ENCODE results near the gene ENOSF1.
"Not testable (repeated sequence)": the region's sequence is repeated elsewhere in the genome, so short reads cannot be mapped to it uniquely, and the experiment has no call there.

ENOSF1 gene

GRCh38 chr18:706405-706804 is 6.0 kb downstream of the ENOSF1 start:
- no peak for DNase-seq (ENCODE audit: low read depth)

DNA sequence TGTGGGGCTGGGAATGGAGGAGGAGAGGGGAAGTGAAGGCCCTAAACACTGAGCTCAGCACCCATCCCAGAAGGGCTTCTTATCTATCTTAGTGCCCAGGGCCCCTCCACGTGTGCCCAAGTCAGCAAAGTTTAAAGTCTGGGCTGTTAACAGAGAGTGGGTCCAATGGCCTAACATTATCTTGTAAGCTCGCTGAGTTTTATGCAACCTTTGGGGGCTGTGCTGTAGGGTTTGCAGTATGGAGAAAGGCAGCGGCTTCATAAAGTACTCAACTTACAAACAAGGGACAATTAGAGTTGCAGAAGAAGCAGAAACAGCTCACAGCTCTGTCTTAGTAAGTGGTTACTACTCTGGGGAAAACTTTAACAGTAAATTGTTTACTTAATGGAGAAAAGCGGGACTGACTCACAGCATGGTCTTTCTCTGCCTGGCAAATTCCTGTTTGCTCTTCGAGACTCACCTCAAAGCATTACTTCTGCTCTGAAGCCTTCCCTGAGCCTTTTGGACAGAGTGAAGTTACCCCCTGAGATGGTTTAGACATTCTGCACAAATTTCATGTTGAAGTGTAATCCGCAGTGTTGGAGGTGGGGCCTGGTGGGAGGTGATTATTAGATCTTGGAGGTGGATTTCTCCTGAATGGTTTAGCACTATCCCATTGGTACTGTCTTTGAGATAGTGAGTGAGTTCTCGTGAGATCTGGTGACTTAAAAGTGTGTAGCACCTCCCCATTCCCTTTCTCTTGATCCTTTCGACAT is 9.0 kb downstream of the ENOSF1 start:
- DNase-seq (ENCODE audit: low read depth): no peak

DNA sequence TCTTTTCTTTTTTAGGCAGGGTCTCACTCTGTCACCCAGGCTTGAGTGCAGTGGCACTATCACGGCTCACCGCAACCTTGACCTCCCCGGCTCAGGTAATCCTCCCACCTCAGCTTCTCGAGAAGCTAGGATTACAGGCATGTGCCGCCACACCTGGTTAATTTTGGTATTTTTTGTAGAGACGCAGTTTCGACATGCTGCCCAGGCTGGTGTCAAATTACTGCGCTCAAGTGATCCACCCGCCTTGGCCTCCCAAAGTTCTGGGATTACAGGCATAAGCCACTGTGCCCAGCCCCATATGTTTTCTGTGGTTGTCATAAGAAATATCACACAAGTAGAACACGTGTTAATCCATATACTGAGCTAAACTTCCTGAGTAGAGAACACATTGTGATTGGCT is 14.6 kb downstream of the ENOSF1 start:
- no peak for DNase-seq (ENCODE audit: low read depth)

- DNase-seq (ENCODE audit: low read depth): no peak
Measured at GRCh38 chr18:697012-697411, 15.4 kb downstream of the ENOSF1 start.

- DNase-seq (ENCODE audit: low read depth): no peak
Measured at GRCh38 chr18:693466-694187, 18.8 kb downstream of the ENOSF1 start.

DNA sequence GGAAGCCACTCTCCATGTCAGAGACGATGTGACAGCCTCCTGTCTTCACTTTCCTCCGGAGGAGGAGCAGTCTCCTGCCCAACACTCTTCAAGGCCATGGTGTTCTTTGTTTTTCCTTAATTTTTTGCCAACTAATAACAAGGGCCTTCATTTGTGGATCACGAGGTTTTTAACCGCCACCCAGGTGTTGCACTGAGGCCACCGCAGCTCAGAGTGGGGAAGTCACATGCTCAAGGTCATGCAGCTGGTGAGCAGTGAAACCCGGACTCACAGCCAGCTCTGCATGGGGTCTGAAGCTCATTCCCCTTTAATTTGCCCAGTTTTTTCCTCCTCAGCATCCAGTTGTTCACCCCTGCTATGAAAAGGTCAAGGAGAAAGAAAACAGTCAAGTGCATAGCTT is 19.6 kb downstream of the ENOSF1 start:
- DNase-seq (ENCODE audit: low read depth): no peak

- no peak for DNase-seq (ENCODE audit: low read depth)
Measured at GRCh38 chr18:688323-688722, 24.1 kb downstream of the ENOSF1 start.

GRCh38 chr18:686339-687111 is 25.9 kb downstream of the ENOSF1 start:
- no peak for DNase-seq (ENCODE audit: low read depth)

GRCh38 chr18:685438-685837 is 27.0 kb downstream of the ENOSF1 start:
- DNase-seq (ENCODE audit: low read depth): no peak

GRCh38 chr18:683531-683930 is 28.9 kb downstream of the ENOSF1 start:
- DNase-seq (ENCODE audit: low read depth): no peak

- no peak for DNase-seq (ENCODE audit: low read depth)
Measured at GRCh38 chr18:682833-683232, 29.6 kb downstream of the ENOSF1 start.

- DNase-seq (ENCODE audit: low read depth): not testable (repeated sequence)
Measured at GRCh38 chr18:682416-682815, 30.0 kb downstream of the ENOSF1 start.

- no peak for DNase-seq (ENCODE audit: low read depth)
Measured at GRCh38 chr18:681985-682384, 30.4 kb downstream of the ENOSF1 start.

DNA sequence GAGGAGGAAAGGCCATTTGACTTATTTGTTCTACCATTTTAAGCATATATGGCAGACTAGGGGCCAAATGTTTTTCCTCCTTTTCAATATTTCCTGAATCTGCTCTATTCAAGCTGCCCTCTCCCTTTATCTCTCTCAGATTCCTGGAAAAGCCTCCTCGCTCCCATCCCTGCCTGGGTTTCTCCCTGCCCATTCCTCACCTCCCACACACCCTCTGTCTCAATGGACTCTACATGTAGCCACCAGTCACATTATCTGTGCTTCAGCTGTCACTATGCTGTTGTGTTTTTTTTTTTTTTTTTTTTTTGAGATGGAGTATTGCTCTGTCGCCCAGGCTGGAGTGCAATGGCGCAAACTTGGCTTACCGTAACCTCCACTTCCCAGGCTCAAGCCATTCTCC is 32.0 kb downstream of the ENOSF1 start:
- DNase-seq (ENCODE audit: low read depth): no peak

DNA sequence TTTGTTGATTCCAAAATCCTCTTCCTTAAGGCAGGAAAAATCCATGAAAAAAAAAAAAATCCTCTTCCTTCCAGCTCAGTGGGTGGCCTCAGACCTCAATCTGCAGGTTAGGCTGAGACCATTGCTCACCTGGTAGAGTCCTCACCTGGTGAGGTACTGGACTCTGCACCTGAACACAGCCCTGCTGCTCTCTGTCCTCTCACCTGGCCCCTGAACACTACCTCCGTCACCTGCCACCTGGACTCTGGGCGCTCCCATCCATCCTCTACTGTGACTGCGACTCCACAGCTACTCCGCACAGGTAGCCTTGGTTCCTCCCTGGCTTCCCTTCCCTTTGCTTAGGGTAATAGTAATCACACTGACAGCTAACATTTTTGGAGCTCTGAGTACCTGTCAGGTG is 32.9 kb downstream of the ENOSF1 start:
- no peak for DNase-seq (ENCODE audit: low read depth)

GRCh38 chr18:678482-679182 is 33.8 kb downstream of the ENOSF1 start:
- DNase-seq (ENCODE audit: low read depth): no peak

GRCh38 chr18:677951-678381 is 34.5 kb downstream of the ENOSF1 start:
- no peak for DNase-seq (ENCODE audit: low read depth)

DNA sequence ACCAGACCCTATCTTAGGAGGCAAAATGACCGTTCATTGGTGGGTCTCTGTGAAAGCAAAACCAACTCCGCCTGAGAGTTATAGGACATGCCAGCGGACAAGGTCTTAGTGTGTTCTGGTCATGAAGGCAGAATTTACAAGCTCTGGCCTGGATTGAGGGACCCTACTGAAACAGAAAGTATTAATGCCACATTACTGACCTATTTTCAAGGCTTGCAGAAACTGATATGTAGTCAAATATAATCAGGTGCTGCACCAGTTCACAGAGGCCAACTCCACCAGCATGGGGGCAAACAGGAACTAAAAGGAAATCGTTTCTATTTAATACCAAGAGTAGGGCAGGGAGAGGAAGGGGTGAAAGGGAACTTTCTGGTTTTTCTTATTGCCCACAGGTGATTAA is 35.3 kb downstream of the ENOSF1 start:
- no peak for DNase-seq (ENCODE audit: low read depth)

DNA sequence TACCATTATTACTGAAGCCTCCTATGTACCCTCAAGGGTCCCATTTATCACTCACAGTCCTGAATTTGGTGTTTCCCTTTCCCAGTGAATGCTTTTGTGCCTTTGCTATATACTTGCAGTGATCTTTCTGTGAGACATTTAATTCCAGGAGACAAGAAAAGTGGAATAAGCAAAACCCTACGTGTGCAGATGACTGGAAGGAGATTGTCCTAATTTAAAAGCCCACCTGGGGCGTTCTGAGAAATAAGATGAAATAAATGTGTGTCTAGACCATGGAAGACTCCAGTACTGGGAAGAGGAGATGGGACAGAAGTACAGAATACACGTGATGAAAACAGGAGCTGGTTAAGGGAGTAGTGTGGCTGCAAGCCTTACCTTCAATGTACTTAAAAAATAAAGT is 35.7 kb downstream of the ENOSF1 start:
- DNase-seq (ENCODE audit: low read depth): no peak

DNA sequence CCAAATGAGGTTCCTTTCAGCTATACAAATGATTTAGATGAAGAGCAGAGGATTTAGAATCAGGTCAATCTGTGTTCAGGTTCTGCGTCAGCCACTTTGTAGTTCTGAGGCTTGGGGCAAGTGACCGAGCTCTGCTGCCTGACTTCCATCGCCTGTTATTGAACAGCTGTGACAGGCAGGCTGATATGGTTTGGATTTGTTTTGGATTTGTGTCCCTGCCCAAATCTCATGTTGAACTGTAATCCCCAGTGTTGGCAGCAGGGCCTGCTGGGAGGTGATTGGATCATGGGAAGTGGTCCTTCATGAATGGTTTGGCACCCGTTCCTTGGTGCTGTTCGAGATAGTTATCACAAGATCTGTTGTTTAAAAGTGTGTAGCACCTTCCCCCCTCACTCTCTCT is 36.4 kb downstream of the ENOSF1 start:
- DNase-seq (ENCODE audit: low read depth): no peak

DNA sequence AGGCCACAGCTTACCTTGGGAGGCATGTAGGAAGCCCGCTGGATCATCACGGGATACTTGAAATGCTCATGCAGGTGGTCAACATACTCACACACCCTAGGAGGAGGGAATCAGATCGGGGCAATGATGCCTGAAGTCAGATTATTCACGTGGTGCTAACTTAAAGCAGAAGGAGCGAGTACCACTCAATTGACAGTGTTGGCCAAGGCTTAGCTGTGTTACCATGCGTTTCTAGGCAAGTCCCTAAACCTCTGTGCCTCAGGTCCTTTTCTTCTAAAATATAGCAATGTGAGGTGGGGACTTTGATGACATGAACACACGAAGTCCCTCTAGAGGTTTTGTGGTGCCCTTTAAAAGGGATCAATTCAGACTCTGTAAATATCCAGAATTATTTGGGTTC is 37.1 kb downstream of the ENOSF1 start:
- DNase-seq (ENCODE audit: low read depth): no peak

- no peak for DNase-seq (ENCODE audit: low read depth)
Measured at GRCh38 chr18:673769-674168, 38.7 kb downstream of the ENOSF1 start.
